ENCODE results near the gene PLCG2.

The PLCG2 gene

GRCh38 chr16:81816351-81816750 is 37.3 kb downstream of the PLCG2 start:
- no peak for DNase-seq (ENCODE audit: low read depth in 3 of 3)

GRCh38 chr16:81816793-81817210 is 37.7 kb downstream of the PLCG2 start:
- DNase-seq (ENCODE audit: low read depth in 3 of 3): no peak

- no peak for DNase-seq (ENCODE audit: low read depth in 3 of 3)
Observed at GRCh38 chr16:81817296-81817695, 38.2 kb downstream of the PLCG2 start.

- no peak for DNase-seq (ENCODE audit: low read depth in 3 of 3)
Observed at GRCh38 chr16:81817789-81818567, 38.9 kb downstream of the PLCG2 start.

- no peak for DNase-seq (ENCODE audit: low read depth in 3 of 3)
Observed at GRCh38 chr16:81818568-81818896, 39.4 kb downstream of the PLCG2 start.

GRCh38 chr16:81818905-81819304 is 39.8 kb downstream of the PLCG2 start:
- DNase-seq (ENCODE audit: low read depth in 3 of 3): no peak

- no peak for DNase-seq (ENCODE audit: low read depth in 3 of 3)
Observed at GRCh38 chr16:81821436-81822128, 42.5 kb downstream of the PLCG2 start.

- no peak for DNase-seq (ENCODE audit: low read depth in 3 of 3)
Observed at GRCh38 chr16:81823111-81823510, 44.0 kb downstream of the PLCG2 start.

- DNase-seq (ENCODE audit: low read depth in 3 of 3): no peak
Observed at GRCh38 chr16:81823734-81824133, 44.6 kb downstream of the PLCG2 start.

- no peak for DNase-seq (ENCODE audit: low read depth in 3 of 3)
Observed at GRCh38 chr16:81826523-81826922, 47.4 kb downstream of the PLCG2 start.

- no peak for DNase-seq (ENCODE audit: low read depth in 3 of 3)
Observed at GRCh38 chr16:81830845-81831540, 51.9 kb downstream of the PLCG2 start.

GRCh38 chr16:81831722-81832126 is 52.6 kb downstream of the PLCG2 start:
- DNase-seq (ENCODE audit: low read depth in 3 of 3): peak in 1 of 3 experiments; percentile 37

- no peak for DNase-seq (ENCODE audit: low read depth in 3 of 3)
Observed at GRCh38 chr16:81832801-81833547, 53.9 kb downstream of the PLCG2 start.

- DNase-seq (ENCODE audit: low read depth in 3 of 3): no peak
Observed at GRCh38 chr16:81833751-81834150, 54.7 kb downstream of the PLCG2 start.

GRCh38 chr16:81834868-81835267 is 55.8 kb downstream of the PLCG2 start:
- DNase-seq (ENCODE audit: low read depth in 3 of 3): no peak

- no peak for DNase-seq (ENCODE audit: low read depth in 3 of 3)
Observed at GRCh38 chr16:81836279-81837054, 57.4 kb downstream of the PLCG2 start.

- no peak for DNase-seq (ENCODE audit: low read depth in 3 of 3)
Observed at GRCh38 chr16:81837312-81837751, 58.2 kb downstream of the PLCG2 start.

GRCh38 chr16:81838794-81839193 is 59.7 kb downstream of the PLCG2 start:
- no peak for DNase-seq (ENCODE audit: low read depth in 3 of 3)

- no peak for DNase-seq (ENCODE audit: low read depth in 3 of 3)
Observed at GRCh38 chr16:81841722-81842121, 62.6 kb downstream of the PLCG2 start.

GRCh38 chr16:81842564-81843242 is 63.6 kb downstream of the PLCG2 start:
- no peak for DNase-seq (ENCODE audit: low read depth in 3 of 3)

GRCh38 chr16:81843243-81843582 is 64.1 kb downstream of the PLCG2 start:
- no peak for DNase-seq (ENCODE audit: low read depth in 3 of 3)

All from stimulated activated CD4-positive, alpha-beta T cell treated with anti-CD3 and anti-CD28 coated beads, TNF-alpha, amount 100 ng/mL, for 24 hours (primary cell).